ENCODE data around the gene DPEP2.
"Not testable (repeated sequence)": the region's sequence is repeated elsewhere in the genome, so short reads cannot be mapped to it uniquely, and the experiment has no call there.

DPEP2 gene

GRCh38 chr16:68009157-68009735 is 10.0 kb upstream of the DPEP2 start:
- intact Hi-C loops (cut with DNase I): no loop called here
- DNase-seq: no peak

GRCh38 chr16:68005786-68006286 is 6.6 kb upstream of the DPEP2 start:
- intact Hi-C loops (cut with DNase I): no loop called here
- DNase-seq: no peak

- intact Hi-C loops (cut with DNase I): no loop called here
- DNase-seq: no peak
These were observed 5.9 kb upstream of the DPEP2 start for GRCh38 chr16:68005211-68005610.

- no peak for DNase-seq
- intact Hi-C loops (cut with DNase I): no loop called here
These were observed 3.7 kb upstream of the DPEP2 start for GRCh38 chr16:68003031-68003430.

GRCh38 chr16:68000450-68000849 is 1.2 kb upstream of the DPEP2 start:
- intact Hi-C loops (cut with DNase I): no loop called here
- no peak for DNase-seq

GRCh38 chr16:67999985-68000384 is 701 bp upstream of the DPEP2 start:
- intact Hi-C loops (cut with DNase I): loop anchor here (10.0 kb wide), 1 partner anchor 225 kb away; no protein-coding TSS in a partner anchor

GRCh38 chr16:67998231-67998778 is 979 bp downstream of the DPEP2 start:
- intact Hi-C loops (cut with DNase I): loop anchor here (10.0 kb wide), 1 partner anchor 226 kb away; no protein-coding TSS in a partner anchor
- not testable (repeated sequence) for DNase-seq

More at GRCh38 chr16:67999985-68000384, 701 bp upstream of the DPEP2 start:
- DNase-seq: no peak

GRCh38 chr16:67996666-67997065 is 2.6 kb downstream of the DPEP2 start:
- DNase-seq: no peak
- intact Hi-C loops (cut with DNase I): loop anchor here (10.0 kb wide), 1 partner anchor 228 kb away; no protein-coding TSS in a partner anchor

- intact Hi-C loops (cut with DNase I): loop anchor here (10.0 kb wide), 1 partner anchor 229 kb away; no protein-coding TSS in a partner anchor
- no peak for DNase-seq
These were observed 3.9 kb downstream of the DPEP2 start for GRCh38 chr16:67995423-67995822.

GRCh38 chr16:67994040-67994408 is 5.3 kb downstream of the DPEP2 start:
- DNase-seq: not testable (repeated sequence)
- intact Hi-C loops (cut with DNase I): loop anchor here (10.0 kb wide), 1 partner anchor 231 kb away; no protein-coding TSS in a partner anchor

GRCh38 chr16:67993207-67994039 is 5.9 kb downstream of the DPEP2 start:
- peak; percentile 20 to 94 (median 64) for DNase-seq
- intact Hi-C loops (cut with DNase I): loop anchor here (10.0 kb wide), 1 partner anchor 231 kb away; no protein-coding TSS in a partner anchor

GRCh38 chr16:67992661-67993206 is 6.5 kb downstream of the DPEP2 start:
- intact Hi-C loops (cut with DNase I): loop anchor here (10.0 kb wide), 1 partner anchor 232 kb away; no protein-coding TSS in a partner anchor
- no peak for DNase-seq

- intact Hi-C loops (cut with DNase I): loop anchor here (10.0 kb wide), 1 partner anchor 235 kb away; no protein-coding TSS in a partner anchor
- no peak for DNase-seq
These were observed 9.3 kb downstream of the DPEP2 start for GRCh38 chr16:67990018-67990386.

- DNase-seq: no peak
These were observed 9.8 kb downstream of the DPEP2 start for GRCh38 chr16:67989322-67990017.

GRCh38 chr16:67988675-67989074 is 10.6 kb downstream of the DPEP2 start:
- intact Hi-C loops (cut with DNase I): no loop called here
- no peak for DNase-seq

More at GRCh38 chr16:67989322-67990017, 9.8 kb downstream of the DPEP2 start:
- intact Hi-C loops (cut with DNase I): loop anchor here (10.0 kb wide), 1 partner anchor 235 kb away; no protein-coding TSS in a partner anchor

- no peak for DNase-seq
- intact Hi-C loops (cut with DNase I): no loop called here
These were observed 11.7 kb downstream of the DPEP2 start for GRCh38 chr16:67987460-67988160.

- intact Hi-C loops (cut with DNase I): no loop called here
- no peak for DNase-seq
These were observed 12.3 kb downstream of the DPEP2 start for GRCh38 chr16:67986949-67987348.

GRCh38 chr16:67982011-67982696 is 17.1 kb downstream of the DPEP2 start:
- intact Hi-C loops (cut with DNase I): no loop called here
- DNase-seq: no peak
